Endothelial cell of umbilical vein (primary cell): ENCODE data around the gene CNTFR.

Source experiments
- CTCF ChIP-seq, 2 donors: IDR thresholded peaks; 1 replicate in 1 of 2; 2 replicates in 1 of 2; pipeline ENCODE4 v1.5.1; 2011; ENCODE audit warnings: low read length in 2 of 2, mild to moderate bottlenecking in 2 of 2, moderate library complexity in 2 of 2, control low read depth in 1 of 2, inconsistent platforms in 1 of 2, low read depth in 1 of 2; ENCODE audit not compliant: insufficient read depth in 1 of 2; ENCODE audit errors: extremely low read depth in 1 of 2
- EZH2 ChIP-seq: IDR thresholded peaks from 2 replicates; pipeline ENCODE4 v1.6.1; 2012; ENCODE audit warnings: borderline replicate concordance, low read depth, mild to moderate bottlenecking, moderate library complexity, low read length, inconsistent platforms; ENCODE audit not compliant: severe bottlenecking
- FOS ChIP-seq: IDR thresholded peaks from 2 replicates; pipeline ENCODE4 v1.6.1; 2011; ENCODE audit warnings: mild to moderate bottlenecking, low read length, moderate library complexity, borderline replicate concordance; ENCODE audit not compliant: insufficient read depth
- GATA2 ChIP-seq: IDR thresholded peaks from 2 replicates; pipeline ENCODE4 v1.7.0; 2011; ENCODE audit warnings: low read depth, mild to moderate bottlenecking, moderate library complexity, mixed read lengths, low read length; ENCODE audit not compliant: insufficient read length, insufficient read depth
- JUN ChIP-seq: IDR thresholded peaks from 2 replicates; pipeline ENCODE4 v1.6.1; 2011; ENCODE audit warnings: borderline replicate concordance, low read depth; ENCODE audit not compliant: insufficient read length, insufficient read depth
- MYC ChIP-seq: IDR thresholded peaks from one replicate; pipeline ENCODE4 v1.6.1; 2011; ENCODE audit warnings: mild to moderate bottlenecking, low read depth, low read length
- POLR2A ChIP-seq: IDR thresholded peaks from 2 replicates; pipeline ENCODE4 v1.6.1; 2012; ENCODE audit warnings: low read depth, mild to moderate bottlenecking, control low read depth, low read length
- POLR2AphosphoS5 ChIP-seq: IDR thresholded peaks from 2 replicates; pipeline ENCODE4 v1.6.1; 2012; ENCODE audit warnings: low read depth, mild to moderate bottlenecking, control low read depth, low read length, moderate library complexity; ENCODE audit not compliant: insufficient read depth
- TF ChIP-seq, protein P1 (sequence below): IDR thresholded peaks from 2 replicates; pipeline ENCODE4 v1.6.1; 2011; ENCODE audit not compliant: insufficient read depth, insufficient read length

- TF ChIP-seq CTCF (IDR thresholded peaks at IDR 0.05; ENCODE audit: extremely low read depth in 1 of 2, insufficient read depth in 1 of 2, low read depth in 1 of 2, low read length in 2 of 2) = no peak
- TF ChIP-seq, protein P1, sequence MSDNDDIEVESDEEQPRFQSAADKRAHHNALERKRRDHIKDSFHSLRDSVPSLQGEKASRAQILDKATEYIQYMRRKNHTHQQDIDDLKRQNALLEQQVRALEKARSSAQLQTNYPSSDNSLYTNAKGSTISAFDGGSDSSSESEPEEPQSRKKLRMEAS = no peak
- TF ChIP-seq EZH2 = no peak
- TF ChIP-seq POLR2AphosphoS5 = no peak
- TF ChIP-seq MYC = no peak
- no peak for TF ChIP-seq FOS
- no peak for TF ChIP-seq POLR2A
- TF ChIP-seq JUN = no peak
- TF ChIP-seq GATA2 = no peak
Observed at GRCh38 chr9:34549407-34549732, 40.2 kb downstream of the CNTFR start.
